GM23338 (cell line): Measurements from ENCODE around the gene PCDH17. TPM values are rescaled to one million over a fixed set of nuclear protein-coding genes. Genes with fewer than 3 reads are reported as not detected.

Experiments
- ATAC-seq: fragments of 200-7000 bp; cut with Tn5 transposase; 3 replicates; pipeline ENCODE4 v1.9.1; 2020
- DNase-seq: peaks from one replicate; pipeline ENCODE4 v3.0.0-alpha.2; 2015; ENCODE audit warnings: low spot score
- H2AFZ ChIP-seq: fragments of 200-600 bp; sonication (generic); 2 replicates; pipeline ENCODE4 v1.8.0; 2016; ENCODE audit warnings: antibody characterized with exemption, mild to moderate bottlenecking, moderate library complexity
- H3F3A ChIP-seq: fragments of 200-600 bp; sonication (generic); replicated peaks from 2 replicates; pipeline ENCODE4 v1.8.0; 2017; ENCODE audit warnings: antibody characterized with exemption, mixed run types, low read depth
- H3K27ac ChIP-seq: fragments of 200-600 bp; sonication (generic); 2 replicates; pipeline ENCODE4 v1.6.1; 2016; ENCODE audit warnings: low read depth
- H3K27me3 ChIP-seq: fragments of 200-600 bp; sonication (generic); 2 replicates; pipeline ENCODE4 v1.8.0; 2016; ENCODE audit warnings: mild to moderate bottlenecking, mixed run types, moderate library complexity; ENCODE audit not compliant: insufficient read depth
- H3K36me3 ChIP-seq: fragments of 200-600 bp; sonication (generic); 2 replicates; pipeline ENCODE4 v1.8.0; 2016; ENCODE audit warnings: mild to moderate bottlenecking; ENCODE audit not compliant: insufficient read depth
- H3K4me1 ChIP-seq: fragments of 200-600 bp; sonication (generic); 2 replicates; pipeline ENCODE4 v1.8.0; 2016; ENCODE audit warnings: mild to moderate bottlenecking, moderate library complexity; ENCODE audit not compliant: insufficient read depth
- H3K4me2 ChIP-seq: fragments of 200-600 bp; sonication (generic); 2 replicates; pipeline ENCODE4 v1.7.1; 2017; ENCODE audit warnings: mixed run types
- H3K4me3 ChIP-seq: fragments of 200-600 bp; sonication (generic); 2 replicates; pipeline ENCODE4 v1.6.1; 2016; ENCODE audit warnings: mixed run types
- H3K79me2 ChIP-seq: fragments of 200-600 bp; sonication (generic); replicated peaks from 2 replicates; pipeline ENCODE4 v1.8.0; 2017; ENCODE audit warnings: mild to moderate bottlenecking; ENCODE audit not compliant: insufficient read depth
- H3K9me2 ChIP-seq: fragments of 200-600 bp; sonication (generic); 2 replicates; pipeline ENCODE4 v1.8.0; 2017; ENCODE audit not compliant: insufficient read depth
- H4K20me1 ChIP-seq: fragments of 200-600 bp; sonication (generic); replicated peaks from 2 replicates; pipeline ENCODE4 v1.8.0; 2017; ENCODE audit warnings: mild to moderate bottlenecking; ENCODE audit not compliant: insufficient read depth
- H3K27ac Mint-ChIP-seq: 2 replicates; pipeline ENCODE4 v1.8.0; 2020; ENCODE audit warnings: inconsistent platforms, mild to moderate bottlenecking, moderate library complexity, mixed read lengths
- H3K27me3 Mint-ChIP-seq: 3 replicates; pipeline ENCODE4 v1.8.0; 2022; ENCODE audit warnings: low read depth, mild to moderate bottlenecking, moderate library complexity, mixed read lengths, inconsistent platforms; ENCODE audit not compliant: insufficient read depth, poor library complexity
- H3K36me3 Mint-ChIP-seq: 3 replicates; pipeline ENCODE4 v1.8.0; 2021; ENCODE audit warnings: low read depth, mild to moderate bottlenecking, inconsistent platforms, moderate library complexity, mixed read lengths
- H3K4me1 Mint-ChIP-seq: 3 replicates; pipeline ENCODE4 v1.8.0; 2020; ENCODE audit warnings: mild to moderate bottlenecking, inconsistent platforms, mixed read lengths
- H3K4me3 Mint-ChIP-seq: 3 replicates; pipeline ENCODE4 v1.8.0; 2021; ENCODE audit warnings: moderate library complexity, mild to moderate bottlenecking, inconsistent platforms, mixed read lengths
- H3K9me3 Mint-ChIP-seq: 3 replicates; pipeline ENCODE4 v1.8.0; 2020; ENCODE audit warnings: moderate library complexity, mild to moderate bottlenecking, inconsistent platforms, mixed read lengths
- EZH2 ChIP-seq: fragments of 200-600 bp; sonication (generic); IDR thresholded peaks from one replicate; pipeline ENCODE4 v1.8.0; 2017; ENCODE audit warnings: antibody characterized with exemption, mild to moderate bottlenecking, low read depth; ENCODE audit not compliant: unreplicated experiment
- EZH2phosphoT487 ChIP-seq: fragments of 200-600 bp; sonication (generic); IDR thresholded peaks from one replicate; pipeline ENCODE4 v1.8.1; 2018; ENCODE audit warnings: antibody characterized with exemption; ENCODE audit not compliant: unreplicated experiment
- JUNB ChIP-seq: IDR thresholded peaks from one replicate; pipeline ENCODE4 v1.6.1; 2016; ENCODE audit warnings: antibody characterized with exemption; ENCODE audit not compliant: unreplicated experiment
- NANOG ChIP-seq: IDR thresholded peaks from 2 replicates; pipeline ENCODE4 v1.6.1; 2016; ENCODE audit warnings: antibody characterized with exemption, borderline replicate concordance
- POLR2AphosphoS5 ChIP-seq: IDR thresholded peaks from 2 replicates; pipeline ENCODE4 v1.6.1; 2016; ENCODE audit warnings: antibody characterized with exemption, low read depth
- ZNF331 ChIP-seq: fragments of 250-450 bp; sonication (Bioruptor Pico); IDR thresholded peaks from 2 replicates; pipeline ENCODE4 v1.5.0; 2020; ENCODE audit warnings: low read depth, mild to moderate bottlenecking, moderate library complexity
- polyA plus RNA-seq: library from polyadenylated mRNA; unstranded; fragments of >200 nt; fragmentation: Nextera tagmentation; extraction: Ambion mirVana; gene quantifications from 2 replicates; pipeline ENCODE4 v1.2.1, GENCODE V29; 2016
- total RNA-seq: library from RNA; depleted of rRNA; stranded (reverse); fragments of >200 nt; shearing (Covaris generic); gene quantifications from 2 replicates; pipeline ENCODE4 v1.2.3, GENCODE V29; 2014
- TF ChIP-seq, protein P1 (sequence below): IDR thresholded peaks from 2 replicates; pipeline ENCODE4 v1.6.1; 2016; ENCODE audit warnings: antibody characterized with exemption
- TF ChIP-seq, protein P2 (sequence below): IDR thresholded peaks from one replicate; pipeline ENCODE4 v1.6.1; 2018; ENCODE audit warnings: antibody characterized with exemption; ENCODE audit not compliant: unreplicated experiment

The PCDH17 gene
- total and polyA plus RNA-seq, 2 experiments from 2014 or later, result 0.27 to 1.3 TPM

- Mint-ChIP-seq H3K36me3 (no peaks in the 10 kb centered on the region), H3K9me3 (no peaks in the 10 kb centered on the region; the same call in 1 of the 3 replicates)
Measured at GRCh38 chr13:57630661-57631595, 616 bp upstream of the PCDH17 start.

DNA sequence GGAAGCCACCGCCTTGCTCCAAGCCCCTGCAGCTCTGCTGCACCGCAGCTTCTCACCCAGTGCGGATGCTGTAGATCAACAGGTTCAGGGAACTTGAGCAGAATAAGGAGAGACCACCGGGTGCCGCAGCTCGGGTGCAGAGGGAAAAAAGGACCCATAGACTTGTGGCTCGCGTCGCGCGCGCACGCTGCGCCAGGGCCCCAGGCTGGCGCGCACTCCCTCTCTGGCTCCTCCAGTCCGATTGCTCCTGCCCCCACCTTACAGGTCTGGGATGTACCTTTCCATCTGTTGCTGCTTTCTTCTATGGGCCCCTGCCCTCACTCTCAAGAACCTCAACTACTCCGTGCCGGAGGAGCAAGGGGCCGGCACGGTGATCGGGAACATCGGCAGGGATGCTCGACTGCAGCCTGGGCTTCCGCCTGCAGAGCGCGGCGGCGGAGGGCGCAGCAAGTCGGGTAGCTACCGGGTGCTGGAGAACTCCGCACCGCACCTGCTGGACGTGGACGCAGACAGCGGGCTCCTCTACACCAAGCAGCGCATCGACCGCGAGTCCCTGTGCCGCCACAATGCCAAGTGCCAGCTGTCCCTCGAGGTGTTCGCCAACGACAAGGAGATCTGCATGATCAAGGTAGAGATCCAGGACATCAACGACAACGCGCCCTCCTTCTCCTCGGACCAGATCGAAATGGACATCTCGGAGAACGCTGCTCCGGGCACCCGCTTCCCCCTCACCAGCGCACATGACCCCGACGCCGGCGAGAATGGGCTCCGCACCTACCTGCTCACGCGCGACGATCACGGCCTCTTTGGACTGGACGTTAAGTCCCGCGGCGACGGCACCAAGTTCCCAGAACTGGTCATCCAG is 964 bp downstream of the PCDH17 start:
- no peaks in the 10 kb centered on the region; the same call in 1 of the 3 replicates for H3K9me3 Mint-ChIP-seq
- no peak overlapping the region; the same call in 1 of the 2 replicates for H3K27ac Mint-ChIP-seq
- H3K4me3 Mint-ChIP-seq, result peak overlapping the region; percentile 89
- H3K4me1 Mint-ChIP-seq, result peaks cover 22% of the 10 kb centered on the region
- Histone ChIP-seq H3F3A (peaks cover 16% of the 10 kb centered on the region), H3K79me2 (no peaks in the 10 kb centered on the region), H3K9me2 (no peaks in the 10 kb centered on the region), H3K4me1 (peaks cover 11% of the 10 kb centered on the region), H3K36me3 (no peaks in the 10 kb centered on the region), H4K20me1 (no peaks in the 10 kb centered on the region; the same call in 1 of the 2 replicates), H3K4me2 (peak overlapping the region; percentile 99), H3K27me3 (peaks cover 95% of the 10 kb centered on the region), H3K27ac (no peak overlapping the region), H3K4me3 (peak overlapping the region; percentile 81), H2AFZ (peak overlapping the region; percentile 100)
- TF ChIP-seq EZH2, result peak; percentile 79
- TF ChIP-seq, protein P1, sequence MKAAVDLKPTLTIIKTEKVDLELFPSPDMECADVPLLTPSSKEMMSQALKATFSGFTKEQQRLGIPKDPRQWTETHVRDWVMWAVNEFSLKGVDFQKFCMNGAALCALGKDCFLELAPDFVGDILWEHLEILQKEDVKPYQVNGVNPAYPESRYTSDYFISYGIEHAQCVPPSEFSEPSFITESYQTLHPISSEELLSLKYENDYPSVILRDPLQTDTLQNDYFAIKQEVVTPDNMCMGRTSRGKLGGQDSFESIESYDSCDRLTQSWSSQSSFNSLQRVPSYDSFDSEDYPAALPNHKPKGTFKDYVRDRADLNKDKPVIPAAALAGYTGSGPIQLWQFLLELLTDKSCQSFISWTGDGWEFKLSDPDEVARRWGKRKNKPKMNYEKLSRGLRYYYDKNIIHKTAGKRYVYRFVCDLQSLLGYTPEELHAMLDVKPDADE, result no peak
- peak; percentile 62 for TF ChIP-seq EZH2phosphoT487
- no peak for TF ChIP-seq JUNB
- no peak for TF ChIP-seq NANOG
- TF ChIP-seq, protein P2, sequence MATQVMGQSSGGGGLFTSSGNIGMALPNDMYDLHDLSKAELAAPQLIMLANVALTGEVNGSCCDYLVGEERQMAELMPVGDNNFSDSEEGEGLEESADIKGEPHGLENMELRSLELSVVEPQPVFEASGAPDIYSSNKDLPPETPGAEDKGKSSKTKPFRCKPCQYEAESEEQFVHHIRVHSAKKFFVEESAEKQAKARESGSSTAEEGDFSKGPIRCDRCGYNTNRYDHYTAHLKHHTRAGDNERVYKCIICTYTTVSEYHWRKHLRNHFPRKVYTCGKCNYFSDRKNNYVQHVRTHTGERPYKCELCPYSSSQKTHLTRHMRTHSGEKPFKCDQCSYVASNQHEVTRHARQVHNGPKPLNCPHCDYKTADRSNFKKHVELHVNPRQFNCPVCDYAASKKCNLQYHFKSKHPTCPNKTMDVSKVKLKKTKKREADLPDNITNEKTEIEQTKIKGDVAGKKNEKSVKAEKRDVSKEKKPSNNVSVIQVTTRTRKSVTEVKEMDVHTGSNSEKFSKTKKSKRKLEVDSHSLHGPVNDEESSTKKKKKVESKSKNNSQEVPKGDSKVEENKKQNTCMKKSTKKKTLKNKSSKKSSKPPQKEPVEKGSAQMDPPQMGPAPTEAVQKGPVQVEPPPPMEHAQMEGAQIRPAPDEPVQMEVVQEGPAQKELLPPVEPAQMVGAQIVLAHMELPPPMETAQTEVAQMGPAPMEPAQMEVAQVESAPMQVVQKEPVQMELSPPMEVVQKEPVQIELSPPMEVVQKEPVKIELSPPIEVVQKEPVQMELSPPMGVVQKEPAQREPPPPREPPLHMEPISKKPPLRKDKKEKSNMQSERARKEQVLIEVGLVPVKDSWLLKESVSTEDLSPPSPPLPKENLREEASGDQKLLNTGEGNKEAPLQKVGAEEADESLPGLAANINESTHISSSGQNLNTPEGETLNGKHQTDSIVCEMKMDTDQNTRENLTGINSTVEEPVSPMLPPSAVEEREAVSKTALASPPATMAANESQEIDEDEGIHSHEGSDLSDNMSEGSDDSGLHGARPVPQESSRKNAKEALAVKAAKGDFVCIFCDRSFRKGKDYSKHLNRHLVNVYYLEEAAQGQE, result no peak
- no peaks in the 10 kb centered on the region for H3K36me3 Mint-ChIP-seq
- H3K27me3 Mint-ChIP-seq, result peaks cover 71% of the 10 kb centered on the region
- DNase-seq (peak; percentile 65), ATAC-seq (peak; percentile 39)

More at GRCh38 chr13:57630661-57631595, 616 bp upstream of the PCDH17 start:
- no peak overlapping the region for H3K27ac ChIP-seq
- H3K4me1 Mint-ChIP-seq, result peaks cover 22% of the 10 kb centered on the region
- peaks cover 16% of the 10 kb centered on the region for H3F3A ChIP-seq
- H3K27me3 Mint-ChIP-seq, result peaks cover 71% of the 10 kb centered on the region
- H3K4me3 Mint-ChIP-seq, result peak overlapping the region; percentile 89
- H2AFZ ChIP-seq, result peak overlapping the region; percentile 100
- peak; percentile 46 for DNase-seq
- no peaks in the 10 kb centered on the region for H3K9me2 ChIP-seq
- peaks cover 11% of the 10 kb centered on the region for H3K4me1 ChIP-seq
- H3K36me3 ChIP-seq, result no peaks in the 10 kb centered on the region
- peak overlapping the region; percentile 81 for H3K4me3 ChIP-seq
- no peak overlapping the region for H3K27ac Mint-ChIP-seq
- TF ChIP-seq ZNF331 (CRISPR knock-in tag) (no peak), POLR2AphosphoS5 (no peak), NANOG (no peak), EZH2 (peak; percentile 64), JUNB (no peak)
- H3K27me3 ChIP-seq, result peaks cover 81% of the 10 kb centered on the region
- no peaks in the 10 kb centered on the region; the same call in 1 of the 2 replicates for H4K20me1 ChIP-seq
- no peaks in the 10 kb centered on the region for H3K79me2 ChIP-seq
- no peak for ATAC-seq
- H3K4me2 ChIP-seq, result peak overlapping the region; percentile 99
